KMS-11 (cell line): ENCODE results near the gene CD2.

ENCODE experiments used
- H2AFZ ChIP-seq: fragments of 200-600 bp; sonication (generic); 2 replicates; pipeline ENCODE4 v1.6.1; 2016; ENCODE audit warnings: antibody characterized with exemption, mixed run types, low read depth
- H3K27ac ChIP-seq: fragments of 200-600 bp; sonication (generic); 2 replicates; pipeline ENCODE4 v1.6.1; 2016; ENCODE audit warnings: mild to moderate bottlenecking, mixed run types
- H3K27me3 ChIP-seq: fragments of 200-600 bp; sonication (generic); 2 replicates; pipeline ENCODE4 v1.6.1; 2017; ENCODE audit warnings: mild to moderate bottlenecking, low read depth, mixed run types, moderate library complexity; ENCODE audit not compliant: insufficient read depth
- H3K36me3 ChIP-seq: fragments of 200-600 bp; sonication (generic); 2 replicates; pipeline ENCODE4 v1.6.1; 2017; ENCODE audit warnings: mild to moderate bottlenecking, mixed run types; ENCODE audit not compliant: insufficient read depth
- H3K4me1 ChIP-seq: fragments of 200-600 bp; sonication (generic); 2 replicates; pipeline ENCODE4 v1.6.1; 2016; ENCODE audit warnings: mild to moderate bottlenecking, low read depth, mixed run types; ENCODE audit not compliant: poor library complexity, severe bottlenecking
- H3K4me2 ChIP-seq: fragments of 200-600 bp; sonication (generic); 2 replicates; pipeline ENCODE4 v1.7.0; 2016; ENCODE audit warnings: mild to moderate bottlenecking, mixed run types
- H3K4me3 ChIP-seq: fragments of 200-600 bp; sonication (generic); IDR thresholded peaks from 2 replicates; pipeline ENCODE4 v1.6.1; 2017; ENCODE audit warnings: low read depth, low read length, mixed read lengths; ENCODE audit not compliant: insufficient read depth
- H3K79me2 ChIP-seq: fragments of 200-600 bp; sonication (generic); 2 replicates; pipeline ENCODE4 v1.6.1; 2016; ENCODE audit warnings: low read depth, mixed run types; ENCODE audit not compliant: insufficient read depth
- H3K9ac ChIP-seq: fragments of 200-600 bp; sonication (generic); 2 replicates; pipeline ENCODE4 v1.6.1; 2016; ENCODE audit warnings: mild to moderate bottlenecking, mixed run types
- H4K20me1 ChIP-seq: fragments of 200-600 bp; sonication (generic); 2 replicates; pipeline ENCODE4 v1.6.1; 2016; ENCODE audit warnings: mild to moderate bottlenecking, mixed run types; ENCODE audit not compliant: insufficient read depth
- TF ChIP-seq, protein P1 (sequence below): fragments of 200-600 bp; sonication (generic); conservative IDR thresholded peaks from 2 replicates; pipeline ENCODE4 v1.6.1; 2017; ENCODE audit warnings: low read depth, mild to moderate bottlenecking, antibody characterized with exemption, low read length, moderate library complexity, mixed read lengths

Gene CD2

GRCh38 chr1:116777831-116778830 lies 23.9 kb downstream of the CD2 start:
- Histone ChIP-seq H3K4me2 (no peak overlapping the region), H4K20me1 (no peaks in the 10 kb centered on the region), H3K4me3 (no peak overlapping the region), H3K9ac (no peak overlapping the region), H3K27ac (no peak overlapping the region), H3K79me2 (no peaks in the 10 kb centered on the region), H3K36me3 (no peaks in the 10 kb centered on the region), H2AFZ (0 out of 2 replicates have a peak overlapping the region, but pooled peaks have one; percentile 22), H3K4me1 (peaks cover 18% of the 10 kb centered on the region), H3K27me3 (no peaks in the 10 kb centered on the region)
- TF ChIP-seq, protein P1, sequence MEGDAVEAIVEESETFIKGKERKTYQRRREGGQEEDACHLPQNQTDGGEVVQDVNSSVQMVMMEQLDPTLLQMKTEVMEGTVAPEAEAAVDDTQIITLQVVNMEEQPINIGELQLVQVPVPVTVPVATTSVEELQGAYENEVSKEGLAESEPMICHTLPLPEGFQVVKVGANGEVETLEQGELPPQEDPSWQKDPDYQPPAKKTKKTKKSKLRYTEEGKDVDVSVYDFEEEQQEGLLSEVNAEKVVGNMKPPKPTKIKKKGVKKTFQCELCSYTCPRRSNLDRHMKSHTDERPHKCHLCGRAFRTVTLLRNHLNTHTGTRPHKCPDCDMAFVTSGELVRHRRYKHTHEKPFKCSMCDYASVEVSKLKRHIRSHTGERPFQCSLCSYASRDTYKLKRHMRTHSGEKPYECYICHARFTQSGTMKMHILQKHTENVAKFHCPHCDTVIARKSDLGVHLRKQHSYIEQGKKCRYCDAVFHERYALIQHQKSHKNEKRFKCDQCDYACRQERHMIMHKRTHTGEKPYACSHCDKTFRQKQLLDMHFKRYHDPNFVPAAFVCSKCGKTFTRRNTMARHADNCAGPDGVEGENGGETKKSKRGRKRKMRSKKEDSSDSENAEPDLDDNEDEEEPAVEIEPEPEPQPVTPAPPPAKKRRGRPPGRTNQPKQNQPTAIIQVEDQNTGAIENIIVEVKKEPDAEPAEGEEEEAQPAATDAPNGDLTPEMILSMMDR, result no peak

- Histone ChIP-seq H2AFZ (no peak overlapping the region), H3K4me2 (no peak overlapping the region), H3K79me2 (no peaks in the 10 kb centered on the region), H3K4me1 (peaks cover 15% of the 10 kb centered on the region), H3K4me3 (no peak overlapping the region), H3K27ac (no peak overlapping the region), H3K36me3 (no peaks in the 10 kb centered on the region), H3K27me3 (no peaks in the 10 kb centered on the region), H4K20me1 (no peaks in the 10 kb centered on the region), H3K9ac (no peak overlapping the region)
- TF ChIP-seq, protein P1, result no peak
Measured at GRCh38 chr1:116781034-116781433, 26.8 kb downstream of the CD2 start.

DNA sequence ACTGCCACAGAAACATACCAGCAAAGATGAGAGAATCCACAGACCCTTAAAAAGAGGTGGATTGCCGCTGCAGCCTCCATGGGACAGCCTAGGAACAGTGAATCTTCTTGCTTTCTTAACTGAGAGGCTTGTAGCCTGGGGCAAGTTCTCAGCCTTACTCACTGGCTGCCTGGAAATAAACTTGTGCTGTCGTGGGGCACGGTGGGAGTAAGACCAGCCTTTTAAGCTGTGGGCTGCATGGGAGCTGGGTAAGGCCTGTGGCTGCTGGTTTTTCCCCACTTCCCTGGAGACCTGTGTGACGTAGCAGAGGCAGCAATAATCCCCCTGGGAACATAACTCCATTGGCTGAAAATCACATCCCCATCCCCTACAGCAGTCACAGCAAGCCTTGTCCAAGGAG lies 30.8 kb downstream of the CD2 start:
- no peaks in the 10 kb centered on the region for H4K20me1 ChIP-seq
- H3K4me3 ChIP-seq, result no peak overlapping the region
- no peaks in the 10 kb centered on the region for H3K36me3 ChIP-seq
- H3K79me2 ChIP-seq, result no peaks in the 10 kb centered on the region
- no peaks in the 10 kb centered on the region for H3K27me3 ChIP-seq
- H3K27ac ChIP-seq, result no peak overlapping the region
- no peaks in the 10 kb centered on the region for H3K4me1 ChIP-seq
- H2AFZ ChIP-seq, result no peak overlapping the region
- H3K4me2 ChIP-seq, result no peak overlapping the region
- H3K9ac ChIP-seq, result no peak overlapping the region
- TF ChIP-seq, protein P1, result no peak

GRCh38 chr1:116786049-116786448 lies 31.8 kb downstream of the CD2 start:
- Histone ChIP-seq H3K4me2 (no peak overlapping the region), H3K4me1 (no peaks in the 10 kb centered on the region), H3K79me2 (no peaks in the 10 kb centered on the region), H3K36me3 (no peaks in the 10 kb centered on the region), H3K27ac (no peak overlapping the region), H3K27me3 (no peaks in the 10 kb centered on the region), H3K9ac (no peak overlapping the region), H2AFZ (no peak overlapping the region), H4K20me1 (no peaks in the 10 kb centered on the region), H3K4me3 (no peak overlapping the region)
- TF ChIP-seq, protein P1, result no peak
